A549 treated with AZD9567 at 1 μM for 4 hours (cell line): ENCODE data around the gene WDR62. TPM values are rescaled to one million over a fixed set of nuclear protein-coding genes. Genes with fewer than 3 reads are reported as not detected.

Source experiments
- total RNA-seq: library from RNA; stranded (reverse); fragments of 200-300 nt; extraction: Qiagen RNA extraction; gene quantifications from 5 replicates; pipeline ENCODE4 v1.2.3, GENCODE V29; 2022; ENCODE audit not compliant: insufficient read depth

The WDR62 gene
- total RNA-seq, result 20.3 to 30.6 TPM (median 28.8 TPM) in 5 replicates

GRCh38 chr19:36054733-36055686, at the start of gene WDR62:
Gene WDR62 (plus strand): TSS chr19:36054897. CDS start chr19:36054972, 75 bp downstream.

GRCh38 chr19:36008336-36008978, 46.2 kb upstream of the WDR62 start, which contains the start of gene SYNE4:
Gene SYNE4 (minus strand): TSS chr19:36008813. CDS start chr19:36008681, 132 bp downstream.

GRCh38 chr19:36014012-36014924, 40.4 kb upstream of the WDR62 start, which contains the start of gene ALKBH6:
Gene ALKBH6 (minus strand): TSS chr19:36014213. CDS start chr19:36013397, 816 bp downstream.

GRCh38 chr19:36032251-36033104, 22.2 kb upstream of the WDR62 start, which contains the start of gene CLIP3:
Gene CLIP3 (minus strand): TSS chr19:36032873. CDS start chr19:36032357, 516 bp downstream.

GRCh38 chr19:36054119-36054732, 471 bp upstream of the WDR62 start, which contains the start of gene THAP8:
Gene THAP8 (minus strand): TSS chr19:36054285. CDS start chr19:36054217, 68 bp downstream.

GRCh38 chr19:36110487-36111199, 55.9 kb downstream of the WDR62 start, which contains the start of gene OVOL3:
Gene OVOL3 (plus strand): TSS chr19:36111143. CDS start chr19:36111203, 60 bp downstream.

GRCh38 chr19:36114721-36115452, 60.2 kb downstream of the WDR62 start, which contains the start of gene POLR2I:
Gene POLR2I (minus strand): TSS chr19:36114875. CDS start chr19:36114856, 19 bp downstream.

GRCh38 chr19:36115453-36116343, 61.0 kb downstream of the WDR62 start, which contains the start of gene TBCB:
Gene TBCB (plus strand): TSS chr19:36115468. CDS start chr19:36115561, 93 bp downstream.

GRCh38 chr19:36139473-36140303, 85.0 kb downstream of the WDR62 start, which contains the start of gene CAPNS1:
Gene CAPNS1 (plus strand): TSS chr19:36140066. CDS start chr19:36141012, 946 bp downstream.

GRCh38 chr19:36152352-36153091, 97.8 kb downstream of the WDR62 start, which contains the start of gene COX7A1:
Gene COX7A1 (minus strand): TSS chr19:36152447. CDS start chr19:36152407, 40 bp downstream.

Other genes starting within 250 kb of the WDR62 start
- gene PRODH2, start 242.1 kb upstream of the WDR62 start, total RNA-seq, result 0.22 to 0.40 TPM (median 0.32 TPM) in 4 of 5 replicates, not detected in the other
- gene NPHS1, start 202.4 kb upstream of the WDR62 start, total RNA-seq, result 0.47 to 0.70 TPM (median 0.57 TPM) in 4 of 5 replicates, not detected in the other
- 0.39 to 0.61 TPM (median 0.49 TPM) in 4 of 5 replicates, not detected in the other for gene KIRREL2, start 198.0 kb upstream of the WDR62 start, total RNA-seq
- 58.7 to 97.2 TPM (median 91.0 TPM) in 5 replicates for gene APLP1, start 186.3 kb upstream of the WDR62 start, total RNA-seq
- gene NFKBID, start 154.4 kb upstream of the WDR62 start, total RNA-seq, result 3.0 to 9.9 TPM (median 8.2 TPM) in 5 replicates
- 0.25 to 0.67 TPM (median 0.50 TPM) in 4 of 5 replicates, not detected in the other for gene HCST, start 152.4 kb upstream of the WDR62 start, total RNA-seq
- 0.17 TPM in 1 of 5 replicates, not detected in the others for gene TYROBP, start 146.6 kb upstream of the WDR62 start, total RNA-seq
- gene LRFN3, start 118.5 kb upstream of the WDR62 start, total RNA-seq, result 14.2 to 23.4 TPM (median 21.3 TPM) in 5 replicates
- 25.6 to 52.9 TPM (median 51.2 TPM) in 5 replicates for gene SDHAF1, start 59.7 kb upstream of the WDR62 start, total RNA-seq
- gene SYNE4, start 46.1 kb upstream of the WDR62 start, total RNA-seq, result 0.20 to 0.43 TPM (median 0.23 TPM) in 4 of 5 replicates, not detected in the other
- 22.8 to 29.3 TPM (median 23.7 TPM) in 5 replicates for gene ALKBH6, start 40.7 kb upstream of the WDR62 start, total RNA-seq
- 1.0 to 1.4 TPM (median 1.2 TPM) in 4 of 5 replicates, not detected in the other for gene CLIP3, start 22.0 kb upstream of the WDR62 start, total RNA-seq
- 7.1 to 7.9 TPM (median 7.8 TPM) in 5 replicates for gene THAP8, start 612 bp upstream of the WDR62 start, total RNA-seq
- 0.40 to 0.67 TPM (median 0.46 TPM) in 4 of 5 replicates, not detected in the other for gene OVOL3, start 56.2 kb downstream of the WDR62 start, total RNA-seq
- gene POLR2I, start 60.0 kb downstream of the WDR62 start, total RNA-seq, result 242 to 283 TPM (median 265 TPM) in 5 replicates
- gene TBCB, start 60.6 kb downstream of the WDR62 start, total RNA-seq, result 467 to 588 TPM (median 565 TPM) in 5 replicates
- 1,458 to 2,233 TPM (median 2,086 TPM) in 5 replicates for gene CAPNS1, start 85.2 kb downstream of the WDR62 start, total RNA-seq
- gene COX7A1, start 97.5 kb downstream of the WDR62 start, total RNA-seq, result not detected in 5 replicates
- gene ZNF565, start 159.8 kb downstream of the WDR62 start, total RNA-seq, result 3.0 to 4.5 TPM (median 4.0 TPM) in 5 replicates
- 109 to 148 TPM (median 112 TPM) in 5 replicates for gene ZNF146, start 160.2 kb downstream of the WDR62 start, total RNA-seq